GM19467 (cell line): ENCODE results near the gene CEBPA.
"Not testable (repeated sequence)": the region's sequence is repeated elsewhere in the genome, so short reads cannot be mapped to it uniquely, and the experiment has no call there.

Source experiments
- ATAC-seq: cut with Tn5 transposase; IDR thresholded peaks from one replicate; pipeline ENCODE4 v1.9.1; 2021; ENCODE audit warnings: mild to moderate bottlenecking, moderate library complexity; ENCODE audit not compliant: unreplicated experiment

CEBPA gene

GRCh38 chr19:33325920-33326319, 23.6 kb upstream of the CEBPA start:
- no peak for ATAC-seq

- ATAC-seq, result no peak
Observed at GRCh38 chr19:33324628-33325027, 22.3 kb upstream of the CEBPA start.

GRCh38 chr19:33323093-33323820, 20.9 kb upstream of the CEBPA start:
- no peak for ATAC-seq

GRCh38 chr19:33320636-33321035, 18.3 kb upstream of the CEBPA start:
- no peak for ATAC-seq

GRCh38 chr19:33317991-33318390, 15.7 kb upstream of the CEBPA start:
- ATAC-seq, result not testable (repeated sequence)

GRCh38 chr19:33317517-33317916, 15.2 kb upstream of the CEBPA start:
- no peak for ATAC-seq

GRCh38 chr19:33316541-33317264, 14.4 kb upstream of the CEBPA start:
- no peak for ATAC-seq

GRCh38 chr19:33312808-33313207, 10.5 kb upstream of the CEBPA start:
- not testable (repeated sequence) for ATAC-seq

GRCh38 chr19:33312065-33312464, 9.7 kb upstream of the CEBPA start:
- no peak for ATAC-seq

GRCh38 chr19:33311326-33311682, 9.0 kb upstream of the CEBPA start:
- no peak for ATAC-seq

GRCh38 chr19:33310606-33311325, 8.4 kb upstream of the CEBPA start:
- no peak for ATAC-seq

- ATAC-seq, result no peak
Observed at GRCh38 chr19:33309826-33310225, 7.5 kb upstream of the CEBPA start.

- no peak for ATAC-seq
Observed at GRCh38 chr19:33306853-33307792, 4.8 kb upstream of the CEBPA start.

- no peak for ATAC-seq
Observed at GRCh38 chr19:33306191-33306590, 3.9 kb upstream of the CEBPA start.

- no peak for ATAC-seq
Observed at GRCh38 chr19:33304760-33305647, 2.7 kb upstream of the CEBPA start.

- no peak for ATAC-seq
Observed at GRCh38 chr19:33304371-33304759, 2.0 kb upstream of the CEBPA start.

- no peak for ATAC-seq
Observed at GRCh38 chr19:33303791-33304345, 1.5 kb upstream of the CEBPA start.

GRCh38 chr19:33302974-33303790, 848 bp upstream of the CEBPA start:
- ATAC-seq, result no peak

GRCh38 chr19:33301900-33302174, 497 bp downstream of the CEBPA start:
- no peak for ATAC-seq
